GM13976 (cell line): ENCODE measurements around the gene PIM2.
A peak's percentile ranks its signal among the peaks of the same experiment; 100 is the strongest.

ENCODE experiments used
- DNase-seq: peaks from one replicate; pipeline ENCODE4 v3.0.0; 2012; ENCODE audit warnings: low spot score
- in situ Hi-C: fragments of 300-500 bp; cut with MboI; formaldehyde crosslinking; loops from one replicate; pipeline ENCODE4 v1.12.0; 2022; ENCODE audit warnings: low sequenced_read_pairs, mixed read lengths, inconsistent platforms; ENCODE audit not compliant: unreplicated experiment
- TF ChIP-seq, protein P1 (sequence below): IDR thresholded peaks from 2 replicates; pipeline ENCODE4 v1.5.1; 2012; ENCODE audit warnings: borderline replicate concordance, mild to moderate bottlenecking; ENCODE audit not compliant: insufficient read depth; ENCODE audit errors: extremely low read depth, missing control alignments, control extremely low read depth

The PIM2 gene

DNA sequence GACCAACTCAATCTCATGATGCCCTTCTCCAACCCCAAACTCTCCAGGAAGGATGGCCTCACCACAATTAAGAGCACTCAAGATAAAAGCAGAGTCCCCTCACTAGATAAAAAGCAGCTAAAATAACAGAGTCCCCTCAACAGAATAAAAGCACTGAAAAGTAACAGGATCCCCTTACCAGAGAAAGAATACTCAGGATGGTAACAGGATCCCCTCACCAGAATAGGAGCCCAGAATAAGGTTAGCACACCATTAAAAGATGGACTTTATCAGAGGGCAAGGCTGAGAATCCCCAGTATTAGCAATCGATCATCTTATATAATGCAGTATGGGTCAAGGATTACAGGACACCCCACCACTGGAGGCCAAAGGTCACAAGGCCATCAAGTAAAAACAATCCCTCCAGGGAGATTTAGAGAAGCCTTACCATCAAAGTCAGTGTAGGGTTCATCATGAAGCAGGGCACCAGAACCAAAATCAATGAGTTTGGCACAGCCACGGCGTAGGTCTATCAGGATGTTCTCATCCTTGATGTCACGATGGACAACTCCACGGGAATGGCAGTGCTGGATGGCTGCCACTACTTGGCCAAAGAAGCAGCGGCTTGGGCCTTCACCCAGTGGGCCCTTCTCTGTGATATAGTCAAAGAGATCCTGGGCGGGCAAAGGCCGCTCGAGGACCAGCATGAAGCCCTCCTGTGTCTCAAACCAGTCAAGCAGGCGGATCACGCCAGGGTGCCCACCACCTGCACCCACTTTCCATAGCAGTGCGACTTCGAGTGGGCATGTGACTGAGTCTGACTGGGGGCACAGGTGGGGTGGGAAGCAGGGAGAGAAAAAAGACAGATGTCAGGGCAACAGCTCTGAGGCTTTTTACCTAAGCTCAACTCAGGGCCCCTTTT lies 4.0 kb downstream of the PIM2 start:
- in situ Hi-C loops = no loop called here
- DNase-seq = no peak
- TF ChIP-seq, protein P1, sequence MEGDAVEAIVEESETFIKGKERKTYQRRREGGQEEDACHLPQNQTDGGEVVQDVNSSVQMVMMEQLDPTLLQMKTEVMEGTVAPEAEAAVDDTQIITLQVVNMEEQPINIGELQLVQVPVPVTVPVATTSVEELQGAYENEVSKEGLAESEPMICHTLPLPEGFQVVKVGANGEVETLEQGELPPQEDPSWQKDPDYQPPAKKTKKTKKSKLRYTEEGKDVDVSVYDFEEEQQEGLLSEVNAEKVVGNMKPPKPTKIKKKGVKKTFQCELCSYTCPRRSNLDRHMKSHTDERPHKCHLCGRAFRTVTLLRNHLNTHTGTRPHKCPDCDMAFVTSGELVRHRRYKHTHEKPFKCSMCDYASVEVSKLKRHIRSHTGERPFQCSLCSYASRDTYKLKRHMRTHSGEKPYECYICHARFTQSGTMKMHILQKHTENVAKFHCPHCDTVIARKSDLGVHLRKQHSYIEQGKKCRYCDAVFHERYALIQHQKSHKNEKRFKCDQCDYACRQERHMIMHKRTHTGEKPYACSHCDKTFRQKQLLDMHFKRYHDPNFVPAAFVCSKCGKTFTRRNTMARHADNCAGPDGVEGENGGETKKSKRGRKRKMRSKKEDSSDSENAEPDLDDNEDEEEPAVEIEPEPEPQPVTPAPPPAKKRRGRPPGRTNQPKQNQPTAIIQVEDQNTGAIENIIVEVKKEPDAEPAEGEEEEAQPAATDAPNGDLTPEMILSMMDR = no peak

DNA sequence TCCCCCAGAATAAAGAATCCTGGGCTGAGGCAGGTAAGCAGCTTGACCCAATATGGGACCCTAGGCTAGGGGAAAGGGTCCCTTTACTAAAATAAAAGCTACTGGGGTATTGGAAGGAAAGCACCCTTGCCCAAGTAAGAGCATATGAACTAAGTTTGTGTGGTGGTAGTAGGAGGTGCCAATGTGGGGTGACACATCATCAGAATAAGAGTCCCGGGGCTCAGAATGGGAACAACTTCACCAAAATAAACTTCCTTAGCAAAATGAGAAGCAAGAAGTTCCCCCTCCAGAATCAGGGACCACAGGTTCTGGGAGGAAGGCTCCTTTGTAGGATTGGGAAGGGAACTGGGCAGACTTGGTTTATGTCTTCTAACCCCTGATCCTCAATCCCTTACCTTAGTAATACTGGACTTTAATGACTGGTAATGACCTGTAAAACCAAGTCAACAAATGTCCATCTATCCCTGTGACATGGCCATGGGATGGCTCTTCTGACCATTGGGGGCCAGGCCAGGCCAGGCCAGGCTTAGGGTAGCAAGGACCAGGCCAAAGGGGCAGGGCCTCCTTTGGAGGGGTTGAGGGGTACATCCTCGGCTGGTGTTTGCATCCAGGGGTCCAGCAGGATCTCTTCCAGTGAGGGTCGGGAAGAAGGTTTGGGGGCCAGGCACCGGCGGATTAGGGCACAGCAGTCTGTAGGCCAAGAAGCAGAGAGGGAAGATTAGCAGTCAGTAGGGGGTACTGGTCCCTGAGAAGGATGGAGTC lies 5.0 kb downstream of the PIM2 start:
- no peak for DNase-seq
- TF ChIP-seq, protein P1 = no peak
- in situ Hi-C loops = no loop called here

DNA sequence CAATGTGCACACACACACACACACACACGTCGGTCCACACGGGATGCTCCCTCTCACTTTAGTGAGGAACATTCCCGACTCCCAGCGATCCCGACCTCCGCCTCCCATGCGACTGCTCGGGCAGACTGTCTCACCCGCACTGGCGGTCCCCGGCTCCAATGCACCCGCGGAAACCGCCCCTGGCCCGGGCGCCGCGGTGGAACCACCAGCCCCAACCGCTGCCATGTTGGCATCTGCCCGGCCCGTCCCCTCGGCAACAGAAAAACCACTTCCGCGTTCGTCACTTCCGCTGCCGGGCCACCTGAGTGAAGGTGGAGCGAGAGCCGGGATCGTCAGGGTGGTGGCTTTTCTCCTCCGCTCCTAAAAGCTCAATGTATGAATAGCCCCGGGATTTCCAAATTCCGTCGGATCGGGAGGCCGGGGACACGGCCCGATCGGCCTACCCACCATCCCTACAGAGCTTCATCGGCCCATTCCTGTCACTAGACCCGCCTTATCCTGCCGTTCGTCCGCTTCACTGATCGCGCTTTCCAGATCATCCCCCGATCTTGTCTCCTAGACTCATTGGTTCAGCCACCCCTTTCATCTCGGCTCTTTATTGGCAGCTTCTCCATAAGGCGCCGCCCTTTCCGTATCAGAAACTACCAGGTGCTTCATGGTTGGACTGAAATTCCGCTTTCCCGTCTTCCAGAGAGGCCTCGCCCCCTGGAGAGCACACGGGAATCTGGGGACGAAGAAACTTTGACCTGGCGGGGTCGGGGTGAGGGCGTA lies 7.2 kb downstream of the PIM2 start, which contains the start of gene SLC35A2:
SLC35A2 (minus strand) TSS at position 235 of the 771 bp plus-strand sequence; CDS start at position 225, 10 bp downstream.
- in situ Hi-C loops = no loop called here
- peak; percentile 82 for DNase-seq
- TF ChIP-seq, protein P1 = no peak

DNA sequence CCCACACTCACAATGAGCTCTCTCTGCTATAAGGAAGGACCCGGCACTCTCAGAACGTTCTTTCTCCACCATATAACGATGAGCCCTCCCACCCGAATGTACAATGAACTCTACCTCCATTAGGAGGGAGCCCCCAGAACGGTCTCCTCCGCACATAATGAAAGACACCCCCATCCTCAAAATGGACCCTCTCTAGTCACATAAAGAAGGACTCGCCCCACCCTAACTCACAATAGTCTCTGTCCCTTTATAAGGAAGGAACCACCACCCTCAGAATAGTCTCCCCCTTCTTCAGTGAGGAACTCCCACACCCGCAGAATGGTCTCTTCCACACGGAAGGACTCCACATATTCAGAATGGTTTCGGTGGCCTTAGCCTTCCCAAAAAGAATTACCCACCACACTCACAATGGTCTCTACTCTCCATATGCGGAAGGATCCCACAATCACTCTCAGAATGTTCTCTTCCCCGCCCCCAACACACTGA lies 7.9 kb downstream of the PIM2 start:
- in situ Hi-C loops = no loop called here
- TF ChIP-seq, protein P1 = no peak
- DNase-seq = no peak

DNA sequence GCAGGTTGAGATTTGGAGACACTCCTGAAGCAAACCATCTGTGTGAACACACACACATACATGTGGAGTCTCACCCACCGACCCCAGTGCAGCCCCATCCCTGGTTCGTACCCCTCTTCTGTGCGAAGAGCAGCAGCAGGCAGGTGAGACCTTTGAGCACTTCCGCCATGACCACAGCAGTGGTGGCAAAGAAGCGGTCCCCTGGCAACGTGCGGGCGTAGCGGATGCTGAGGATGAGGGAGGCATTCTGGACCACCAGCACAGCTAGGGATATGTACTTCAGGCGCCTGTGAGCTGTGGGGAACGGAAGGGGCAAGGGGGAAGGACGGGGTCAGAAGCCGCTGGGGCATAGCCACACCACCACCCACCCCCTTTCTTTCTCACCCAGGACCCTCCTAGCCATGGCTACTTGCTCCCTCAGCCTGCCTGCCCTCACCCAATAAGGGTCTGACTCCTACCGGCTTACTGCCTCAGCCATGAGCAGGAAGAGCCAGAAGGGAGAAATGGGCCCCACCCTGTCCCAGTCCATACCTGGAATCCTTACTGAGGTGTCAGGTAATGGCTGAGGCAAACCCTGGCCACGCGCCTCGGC lies 9.0 kb downstream of the PIM2 start:
- in situ Hi-C loops = no loop called here
- TF ChIP-seq, protein P1 = no peak

More for the DNA sequence above, 9.0 kb downstream of the PIM2 start:
- no peak for DNase-seq
